Thyroid gland (tissue), 4 donors: ENCODE results near the gene SORCS2.
"Not testable (repeated sequence)": the region's sequence is repeated elsewhere in the genome, so short reads cannot be mapped to it uniquely, and the experiment has no call there.

ENCODE experiments used
- POLR2A ChIP-seq, 2 donors: fragments of 450-650 bp; IDR thresholded peaks; one replicate each; pipeline ENCODE4 v1.6.1; 2017; ENCODE audit warnings: antibody characterized with exemption in 2 of 2, mild to moderate bottlenecking in 2 of 2, moderate library complexity in 1 of 2
- TF ChIP-seq, protein P1 (sequence below), 6 experiments: fragments of 200-600 bp in 3 of 6; fragments of 450-650 bp in 3 of 6; sonication (generic) in 3 of 6; IDR thresholded peaks; one replicate each; pipeline ENCODE4 v1.5.1; 2016 to 2019; ENCODE audit warnings: antibody characterized with exemption in 6 of 6, mild to moderate bottlenecking in 2 of 6, inconsistent platforms in 1 of 6, moderate library complexity in 1 of 6

DNA sequence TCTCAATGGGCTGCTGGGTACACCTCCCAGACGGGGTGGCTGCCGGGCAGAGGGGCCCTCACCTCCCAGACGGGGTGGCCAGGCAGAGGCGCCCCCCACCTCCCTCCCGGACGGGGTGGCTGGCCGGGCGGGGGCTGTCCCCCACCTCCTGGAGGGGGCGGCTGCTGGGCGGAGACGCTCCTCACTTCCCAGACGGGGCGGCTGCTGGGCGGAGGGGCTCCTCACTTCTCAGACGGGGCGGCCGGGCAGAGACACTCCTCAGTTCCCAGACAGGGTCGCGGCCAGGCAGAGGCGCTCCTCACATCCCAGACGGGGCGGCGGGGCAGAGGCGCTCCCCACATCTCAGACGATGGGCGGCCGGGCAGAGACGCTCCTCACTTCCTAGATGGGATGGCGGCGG, 409.8 kb downstream of the SORCS2 start:
- TF ChIP-seq, protein P1, sequence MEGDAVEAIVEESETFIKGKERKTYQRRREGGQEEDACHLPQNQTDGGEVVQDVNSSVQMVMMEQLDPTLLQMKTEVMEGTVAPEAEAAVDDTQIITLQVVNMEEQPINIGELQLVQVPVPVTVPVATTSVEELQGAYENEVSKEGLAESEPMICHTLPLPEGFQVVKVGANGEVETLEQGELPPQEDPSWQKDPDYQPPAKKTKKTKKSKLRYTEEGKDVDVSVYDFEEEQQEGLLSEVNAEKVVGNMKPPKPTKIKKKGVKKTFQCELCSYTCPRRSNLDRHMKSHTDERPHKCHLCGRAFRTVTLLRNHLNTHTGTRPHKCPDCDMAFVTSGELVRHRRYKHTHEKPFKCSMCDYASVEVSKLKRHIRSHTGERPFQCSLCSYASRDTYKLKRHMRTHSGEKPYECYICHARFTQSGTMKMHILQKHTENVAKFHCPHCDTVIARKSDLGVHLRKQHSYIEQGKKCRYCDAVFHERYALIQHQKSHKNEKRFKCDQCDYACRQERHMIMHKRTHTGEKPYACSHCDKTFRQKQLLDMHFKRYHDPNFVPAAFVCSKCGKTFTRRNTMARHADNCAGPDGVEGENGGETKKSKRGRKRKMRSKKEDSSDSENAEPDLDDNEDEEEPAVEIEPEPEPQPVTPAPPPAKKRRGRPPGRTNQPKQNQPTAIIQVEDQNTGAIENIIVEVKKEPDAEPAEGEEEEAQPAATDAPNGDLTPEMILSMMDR (IDR thresholded peaks at IDR 0.05), result not testable (repeated sequence)
- not testable (repeated sequence) for TF ChIP-seq POLR2A (IDR thresholded peaks at IDR 0.05)
